SK-N-SH (cell line): ENCODE results near the gene DCST1. TPM values are rescaled to one million over a fixed set of nuclear protein-coding genes. Genes with fewer than 3 reads are reported as not detected.
A peak's percentile ranks its signal among the peaks of the same experiment; 100 is the strongest.

Experiments
- CTCF ChIA-PET: fragments of 300-600, 350-600 bp; formaldehyde crosslinking; extraction: SDS; loops from one replicate; lab custom pipeline; 2021; lab: Yijun Ruan, JAX
- POLR2A ChIA-PET: fragments of 350-600 bp; sonication (Branson Sonifier 250); formaldehyde crosslinking; extraction: SDS; loops from one replicate; lab custom pipeline; 2020; ENCODE audit warnings: antibody characterized with exemption, inconsistent platforms; lab: Yijun Ruan, JAX
- DNase-seq: peaks from one replicate; pipeline ENCODE4 v3.0.0; 2012
- H2AFZ ChIP-seq: fragments of 200-600 bp; sonication (generic); 2 replicates; pipeline ENCODE4 v1.8.1; 2016; ENCODE audit warnings: antibody characterized with exemption, mild to moderate bottlenecking, low read depth
- H3F3A ChIP-seq: fragments of 200-600 bp; sonication (generic); replicated peaks from 2 replicates; pipeline ENCODE3; 2016; ENCODE audit warnings: antibody characterized with exemption, mild to moderate bottlenecking; ENCODE audit not compliant: insufficient read depth
- H3K27ac ChIP-seq, 2 experiments: fragments of 200-500 bp in 1 of 2; fragments of 200-600 bp in 1 of 2; sonication (Bioruptor generic) in 1 of 2; sonication (generic), shearing (Covaris generic) in 1 of 2; 2 replicates each; pipeline versions ENCODE4 v1.5.1 to v1.6.1; 2014 to 2016; ENCODE audit warnings: low read depth in 2 of 2, inconsistent platforms in 1 of 2, low read length in 1 of 2, mild to moderate bottlenecking in 1 of 2, mixed read lengths in 1 of 2
- H3K27me3 ChIP-seq: fragments of 200-600 bp; sonication (generic), shearing (Covaris generic); 2 replicates; pipeline ENCODE4 v1.6.1; 2016; ENCODE audit warnings: mixed run types; ENCODE audit not compliant: insufficient read depth
- H3K36me3 ChIP-seq, 2 experiments: fragments of 200-500 bp in 1 of 2; fragments of 200-600 bp in 1 of 2; sonication (Bioruptor generic) in 1 of 2; sonication (generic) in 1 of 2; replicated peaks in 1 of 2; 2 replicates each; pipeline versions ENCODE3 to v1.5.1; 2014 to 2016; ENCODE audit warnings: low read length in 1 of 2, mild to moderate bottlenecking in 1 of 2; ENCODE audit not compliant: insufficient read depth in 2 of 2, control insufficient read depth in 1 of 2
- H3K4me1 ChIP-seq, 2 experiments: fragments of 200-500 bp in 1 of 2; fragments of 200-600 bp in 1 of 2; sonication (Bioruptor generic) in 1 of 2; sonication (generic), shearing (Covaris generic) in 1 of 2; 2 replicates each; pipeline versions ENCODE4 v1.5.1 to v1.6.1; 2014 to 2016; ENCODE audit warnings: low read depth in 1 of 2, low read length in 1 of 2, mixed run types in 1 of 2; ENCODE audit not compliant: insufficient read depth in 2 of 2, control insufficient read depth in 1 of 2
- H3K4me2 ChIP-seq: fragments of 200-600 bp; sonication (generic), shearing (Covaris generic); 2 replicates; pipeline ENCODE4 v1.6.1; 2017; ENCODE audit warnings: mixed run types
- H3K4me3 ChIP-seq, 2 experiments: fragments of 200-500 bp in 1 of 2; fragments of 200-600 bp in 1 of 2; sonication (Bioruptor generic) in 1 of 2; sonication (generic), shearing (Covaris generic) in 1 of 2; 2 replicates each; pipeline versions ENCODE4 v1.5.1 to v1.8.1; 2014 to 2016; ENCODE audit warnings: low read depth in 2 of 2, inconsistent platforms in 1 of 2, low read length in 1 of 2, mild to moderate bottlenecking in 1 of 2, mixed read lengths in 1 of 2, moderate library complexity in 1 of 2
- H3K79me2 ChIP-seq: fragments of 200-600 bp; sonication (generic); 2 replicates; pipeline ENCODE4 v1.8.1; 2017; ENCODE audit warnings: mild to moderate bottlenecking; ENCODE audit not compliant: insufficient read depth
- H3K9ac ChIP-seq: fragments of 200-600 bp; sonication (generic); 2 replicates; pipeline ENCODE4 v1.6.1; 2017; ENCODE audit warnings: mixed run types
- H3K9me2 ChIP-seq: fragments of 200-600 bp; sonication (generic); 2 replicates; pipeline ENCODE4 v1.6.1; 2017; ENCODE audit warnings: mixed run types
- H3K9me3 ChIP-seq: fragments of 200-600 bp; sonication (generic); 2 replicates; pipeline ENCODE4 v1.6.1; 2017; ENCODE audit warnings: mixed run types, mild to moderate bottlenecking, moderate library complexity
- H4K20me1 ChIP-seq: fragments of 200-600 bp; sonication (generic); 2 replicates; pipeline ENCODE4 v1.6.1; 2017; ENCODE audit warnings: mild to moderate bottlenecking, mixed run types; ENCODE audit not compliant: insufficient read depth
- CHD2 ChIP-seq: fragments of 150-350 bp; IDR thresholded peaks from 2 replicates; pipeline ENCODE4 v1.6.1; 2018; ENCODE audit warnings: low read length; ENCODE audit not compliant: partially characterized antibody
- ELF1 ChIP-seq: IDR thresholded peaks from 2 replicates; pipeline ENCODE4 v1.4.0; 2012
- EP300 ChIP-seq, 2 experiments: IDR thresholded peaks; 2 replicates each; pipeline versions ENCODE4 v1.4.0 to v1.6.1; 2012; ENCODE audit warnings: borderline replicate concordance in 1 of 2, low read depth in 1 of 2, low read length in 1 of 2
- EZH2phosphoT487 ChIP-seq: fragments of 200-600 bp; sonication (generic); IDR thresholded peaks from 2 replicates; pipeline ENCODE4 v1.6.1; 2017; ENCODE audit warnings: low read depth, mixed run types, mild to moderate bottlenecking, antibody characterized with exemption, moderate library complexity, borderline replicate concordance
- FOSL2 ChIP-seq: IDR thresholded peaks from 2 replicates; pipeline ENCODE4 v1.4.0; 2012; ENCODE audit warnings: low read depth, mild to moderate bottlenecking, moderate library complexity, borderline replicate concordance
- FOXJ3 ChIP-seq: sonication (generic); formaldehyde crosslinking; IDR thresholded peaks from 2 replicates; pipeline ENCODE4 v1.5.1; 2020; ENCODE audit warnings: mild to moderate bottlenecking, missing genetic modification reagents
- GABPA ChIP-seq: IDR thresholded peaks from 2 replicates; pipeline ENCODE4 v1.4.0; 2012; ENCODE audit warnings: low read depth, mild to moderate bottlenecking
- GATA2 ChIP-seq: sonication (generic); formaldehyde crosslinking; IDR thresholded peaks from 2 replicates; pipeline ENCODE4 v1.5.0; 2020; ENCODE audit warnings: mild to moderate bottlenecking, missing genetic modification reagents
- JUND ChIP-seq: IDR thresholded peaks from 2 replicates; pipeline ENCODE4 v1.4.0; 2012
- MXI1 ChIP-seq: IDR thresholded peaks from 2 replicates; pipeline ENCODE4 v1.6.1; 2012; ENCODE audit warnings: mild to moderate bottlenecking, low read depth, low read length, improper control_type of control experiment
- NFIC ChIP-seq: IDR thresholded peaks from 2 replicates; pipeline ENCODE4 v1.4.0; 2012; ENCODE audit warnings: borderline replicate concordance
- POLR2AphosphoS5 ChIP-seq: IDR thresholded peaks from 2 replicates; pipeline ENCODE4 v1.6.1; 2012; ENCODE audit warnings: low read depth, low read length
- RAD21 ChIP-seq: IDR thresholded peaks from 2 replicates; pipeline ENCODE4 v1.6.1; 2012; ENCODE audit warnings: mild to moderate bottlenecking, low read length
- RCOR1 ChIP-seq: fragments of 150-350 bp; IDR thresholded peaks from 2 replicates; pipeline ENCODE4 v1.6.1; 2017; ENCODE audit warnings: antibody characterized with exemption, low read length
- REST ChIP-seq: IDR thresholded peaks from 2 replicates; pipeline ENCODE4 v1.6.1; 2012; ENCODE audit warnings: mild to moderate bottlenecking, low read depth, low read length, moderate library complexity
- RFX5 ChIP-seq: IDR thresholded peaks from 2 replicates; pipeline ENCODE4 v1.6.1; 2012; ENCODE audit warnings: mild to moderate bottlenecking, improper control_type of control experiment, low read length
- SMC3 ChIP-seq: IDR thresholded peaks from 2 replicates; pipeline ENCODE4 v1.6.1; 2012; ENCODE audit warnings: low read depth, low read length, improper control_type of control experiment
- TCF12 ChIP-seq: IDR thresholded peaks from 2 replicates; pipeline ENCODE4 v1.4.0; 2012
- TEAD4 ChIP-seq: IDR thresholded peaks from 2 replicates; pipeline ENCODE4 v1.4.0; 2012; ENCODE audit warnings: mild to moderate bottlenecking, borderline replicate concordance; ENCODE audit not compliant: insufficient read depth
- USF2 ChIP-seq: fragments of 150-350 bp; IDR thresholded peaks from 2 replicates; pipeline ENCODE4 v1.6.1; 2017; ENCODE audit warnings: antibody characterized with exemption, low read length, low read depth, borderline replicate concordance
- YY1 ChIP-seq: IDR thresholded peaks from 2 replicates; pipeline ENCODE4 v1.4.0; 2012; ENCODE audit warnings: low read depth, mild to moderate bottlenecking
- WGBS: methylation state at CpG from one replicate; pipeline ENCODE4 v1.1.6; 2017; ENCODE audit warnings: low lambda C conversion rate; 5-methylcytosine and 5-hydroxymethylcytosine counted together
- polyA plus RNA-seq, 3 experiments: library from polyadenylated mRNA; depleted of rRNA; stranded (reverse); fragments of >200 nt; gene quantifications; 2 replicates each; pipeline ENCODE4 v1.2.3, GENCODE V29; 2012
- TF ChIP-seq, protein P1 (sequence below): IDR thresholded peaks from 2 replicates; pipeline ENCODE4 v1.4.0; 2012; ENCODE audit warnings: low read depth, borderline replicate concordance
- TF ChIP-seq, protein P2 (sequence below): fragments of 150-350 bp; IDR thresholded peaks from 2 replicates; pipeline ENCODE4 v1.6.1; 2016; ENCODE audit warnings: mild to moderate bottlenecking, low read depth, low read length
- TF ChIP-seq, protein P3 (sequence below): IDR thresholded peaks from 2 replicates; pipeline ENCODE4; 2012
- TF ChIP-seq, protein P4 (sequence below): IDR thresholded peaks from 2 replicates; pipeline ENCODE4 v1.4.0; 2012; ENCODE audit warnings: low read depth

DCST1 gene
- polyA plus RNA-seq, 1 of the 3 experiments (the other 2 are of a cell fraction) = not detected

DNA sequence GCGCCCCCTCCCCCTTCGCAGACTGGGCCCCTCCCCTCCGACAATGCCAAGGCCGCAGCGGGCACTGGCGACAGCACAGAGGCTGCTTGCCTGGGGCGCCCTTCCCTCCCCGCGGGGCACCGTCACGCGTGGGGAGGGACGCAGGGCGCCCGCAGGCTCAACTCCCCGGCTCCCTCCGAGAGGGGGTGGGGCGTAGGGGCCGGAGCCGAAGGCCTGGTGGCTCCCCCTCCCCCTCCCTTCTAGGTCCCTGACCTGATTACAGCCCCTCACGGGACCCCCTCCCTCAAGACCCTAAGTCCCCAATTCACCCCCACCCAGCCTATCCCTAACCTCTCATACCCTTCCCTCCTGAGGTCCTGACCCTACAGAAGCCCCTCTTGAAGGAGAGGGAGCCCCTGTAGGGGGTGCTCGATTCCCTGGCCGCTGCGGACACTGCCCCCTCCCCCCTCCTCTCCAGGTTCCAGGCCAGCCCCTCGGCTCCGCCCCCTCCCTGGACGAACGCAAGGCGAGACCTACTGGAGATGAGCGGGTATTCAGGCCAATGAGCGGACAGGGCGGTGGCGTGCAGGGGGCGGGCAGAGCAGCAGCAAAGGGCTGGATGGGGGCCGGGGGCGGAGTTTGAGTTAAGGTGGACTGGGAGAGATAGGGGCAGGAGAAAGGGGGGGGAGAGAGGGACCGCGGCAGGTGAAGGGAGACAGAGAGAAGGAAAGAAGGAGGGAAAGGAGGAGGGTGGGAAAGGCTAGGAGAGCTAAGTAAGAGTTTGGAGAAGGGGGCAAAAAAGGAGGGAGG lies 31.8 kb upstream of the DCST1 start:
- Histone ChIP-seq H3K27ac (peak overlapping the region; percentile 92 to 96), H3K9me3 (no peaks in the 10 kb centered on the region), H3K27me3 (no peaks in the 10 kb centered on the region), H3F3A (peaks cover 27% of the 10 kb centered on the region), H3K4me2 (peak overlapping the region; percentile 96), H3K9ac (peak overlapping the region; percentile 76), H4K20me1 (no peaks in the 10 kb centered on the region), H3K36me3 (peaks cover 0 to 5% of the 10 kb centered on the region in 2 experiments), H2AFZ (peak overlapping the region; percentile 59; the same call in 1 of the 2 replicates), H3K4me3 (peak overlapping the region; percentile 57 to 71), H3K4me1 (peaks cover 19 to 33% of the 10 kb centered on the region in 2 experiments), H3K9me2 (no peaks in the 10 kb centered on the region), H3K79me2 (peaks cover 35% of the 10 kb centered on the region)
- CTCF ChIA-PET = interaction anchor here (0.8 to 14.0 kb wide), 15 partner anchors 13 to 171 kb away, joined by 3 to 640 read pairs (median 4); partner anchors contain the start of genes ADAM15, CKS1B, DCST1 and DCST2
- POLR2A ChIA-PET = interaction anchor here (0.9 to 1.2 kb wide), 3 partner anchors 18 to 41 kb away, joined by 3 to 8 read pairs (median 5); partner anchors contain the start of genes PYGO2 and SHC1
- 1% methylated on average over 18 of the region's 38 CpGs for WGBS
- DNase-seq = peak; percentile 96
- TF ChIP-seq FOSL2 (no peak), YY1 (no peak), GABPA (0 out of 2 replicates have a peak, but pooled peaks have one; percentile 22), TEAD4 (no peak), TCF12 (0 out of 2 replicates have a peak, but pooled peaks have one; percentile 4), USF2 (no peak), RCOR1 (no peak; the same call in 1 of the 2 replicates), EP300 (IDR thresholded peaks at IDR 0.05; ENCODE audit: borderline replicate concordance in 1 of 2, low read depth in 1 of 2, low read length in 1 of 2) (no peak), RAD21 (no peak), ELF1 (peak; percentile 25), JUND (no peak), GATA2 (no peak), NFIC (no peak), REST (no peak), RFX5 (no peak), POLR2AphosphoS5 (peak; percentile 41; the same call in 1 of the 2 replicates), SMC3 (no peak), EZH2phosphoT487 (no peak), CHD2 (peak; percentile 90), MXI1 (peak; percentile 69), FOXJ3 (CRISPR knock-in tag) (no peak)
- TF ChIP-seq, protein P1, sequence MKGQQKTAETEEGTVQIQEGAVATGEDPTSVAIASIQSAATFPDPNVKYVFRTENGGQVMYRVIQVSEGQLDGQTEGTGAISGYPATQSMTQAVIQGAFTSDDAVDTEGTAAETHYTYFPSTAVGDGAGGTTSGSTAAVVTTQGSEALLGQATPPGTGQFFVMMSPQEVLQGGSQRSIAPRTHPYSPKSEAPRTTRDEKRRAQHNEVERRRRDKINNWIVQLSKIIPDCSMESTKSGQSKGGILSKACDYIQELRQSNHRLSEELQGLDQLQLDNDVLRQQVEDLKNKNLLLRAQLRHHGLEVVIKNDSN = no peak
- TF ChIP-seq, protein P2, sequence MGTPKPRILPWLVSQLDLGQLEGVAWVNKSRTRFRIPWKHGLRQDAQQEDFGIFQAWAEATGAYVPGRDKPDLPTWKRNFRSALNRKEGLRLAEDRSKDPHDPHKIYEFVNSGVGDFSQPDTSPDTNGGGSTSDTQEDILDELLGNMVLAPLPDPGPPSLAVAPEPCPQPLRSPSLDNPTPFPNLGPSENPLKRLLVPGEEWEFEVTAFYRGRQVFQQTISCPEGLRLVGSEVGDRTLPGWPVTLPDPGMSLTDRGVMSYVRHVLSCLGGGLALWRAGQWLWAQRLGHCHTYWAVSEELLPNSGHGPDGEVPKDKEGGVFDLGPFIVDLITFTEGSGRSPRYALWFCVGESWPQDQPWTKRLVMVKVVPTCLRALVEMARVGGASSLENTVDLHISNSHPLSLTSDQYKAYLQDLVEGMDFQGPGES = peak; percentile 63
- TF ChIP-seq, protein P3, sequence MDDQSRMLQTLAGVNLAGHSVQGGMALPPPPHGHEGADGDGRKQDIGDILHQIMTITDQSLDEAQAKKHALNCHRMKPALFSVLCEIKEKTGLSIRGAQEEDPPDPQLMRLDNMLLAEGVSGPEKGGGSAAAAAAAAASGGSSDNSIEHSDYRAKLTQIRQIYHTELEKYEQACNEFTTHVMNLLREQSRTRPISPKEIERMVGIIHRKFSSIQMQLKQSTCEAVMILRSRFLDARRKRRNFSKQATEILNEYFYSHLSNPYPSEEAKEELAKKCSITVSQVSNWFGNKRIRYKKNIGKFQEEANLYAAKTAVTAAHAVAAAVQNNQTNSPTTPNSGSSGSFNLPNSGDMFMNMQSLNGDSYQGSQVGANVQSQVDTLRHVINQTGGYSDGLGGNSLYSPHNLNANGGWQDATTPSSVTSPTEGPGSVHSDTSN = peak; percentile 98
- TF ChIP-seq, protein P4, sequence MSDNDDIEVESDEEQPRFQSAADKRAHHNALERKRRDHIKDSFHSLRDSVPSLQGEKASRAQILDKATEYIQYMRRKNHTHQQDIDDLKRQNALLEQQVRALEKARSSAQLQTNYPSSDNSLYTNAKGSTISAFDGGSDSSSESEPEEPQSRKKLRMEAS = peak; percentile 4; the same call in 1 of the 2 replicates
